Neural progenitor cell (in vitro differentiated cells): Measurements from ENCODE around the gene PRR14L.
"Not testable (repeated sequence)": the region's sequence is repeated elsewhere in the genome, so short reads cannot be mapped to it uniquely, and the experiment has no call there.

ENCODE experiments used
- CTCF ChIP-seq: fragments of 200-600 bp; sonication (generic); IDR thresholded peaks from 2 replicates; pipeline ENCODE4 v1.5.1; 2017; ENCODE audit warnings: antibody characterized with exemption, mild to moderate bottlenecking
- EZH2 ChIP-seq: fragments of 200-600 bp; sonication (generic); IDR thresholded peaks from 2 replicates; pipeline ENCODE4 v1.6.1; 2017; ENCODE audit warnings: antibody characterized with exemption, mild to moderate bottlenecking, moderate library complexity
- EZH2phosphoT487 ChIP-seq: fragments of 200-600 bp; sonication (generic); IDR thresholded peaks from 2 replicates; pipeline ENCODE4 v1.6.1; 2017; ENCODE audit warnings: antibody characterized with exemption

- TF ChIP-seq EZH2, CTCF, EZH2phosphoT487: not testable (repeated sequence)
Observed at GRCh38 chr22:31694046-31694445, 55.9 kb downstream of the PRR14L start.
